Smooth muscle cell (in vitro differentiated cells): ENCODE measurements around the gene CXorf66. TPM values are rescaled to one million over a fixed set of nuclear protein-coding genes. Genes with fewer than 3 reads are reported as not detected.
"Not testable (repeated sequence)": the region's sequence is repeated elsewhere in the genome, so short reads cannot be mapped to it uniquely, and the experiment has no call there.

Source experiments
- DNase-seq: peaks from one replicate; lab custom pipeline; 2025; ENCODE audit not compliant: unreplicated experiment; lab: John Stamatoyannopoulos, UW
- H2AFZ ChIP-seq: fragments of 200-600 bp; sonication (generic); 2 replicates; pipeline ENCODE4 v1.6.0; 2016; ENCODE audit warnings: antibody characterized with exemption, low read depth, mild to moderate bottlenecking
- H3F3A ChIP-seq: fragments of 200-600 bp; sonication (generic); 2 replicates; pipeline ENCODE4 v1.6.0; 2017; ENCODE audit warnings: antibody characterized with exemption, low read depth
- H3K27ac ChIP-seq: fragments of 200-600 bp; sonication (generic); 2 replicates; pipeline ENCODE4 v1.5.1; 2016; ENCODE audit warnings: low read depth, mild to moderate bottlenecking
- H3K27me3 ChIP-seq: fragments of 200-600 bp; sonication (generic); 2 replicates; pipeline ENCODE4 v1.6.1; 2016; ENCODE audit warnings: low read depth, mild to moderate bottlenecking
- H3K36me3 ChIP-seq: fragments of 200-600 bp; sonication (generic); 2 replicates; pipeline ENCODE4 v1.5.1; 2016; ENCODE audit warnings: low read depth
- H3K4me1 ChIP-seq: fragments of 200-600 bp; sonication (generic); 2 replicates; pipeline ENCODE4 v1.5.1; 2016; ENCODE audit warnings: low read depth
- H3K4me2 ChIP-seq: fragments of 200-600 bp; sonication (generic); 2 replicates; pipeline ENCODE4 v1.6.0; 2016; ENCODE audit warnings: mild to moderate bottlenecking
- H3K4me3 ChIP-seq: fragments of 200-600 bp; sonication (generic); 2 replicates; pipeline ENCODE4 v1.5.1; 2016; ENCODE audit warnings: mild to moderate bottlenecking
- H3K79me2 ChIP-seq: fragments of 200-600 bp; sonication (generic); 2 replicates; pipeline ENCODE4 v1.6.0; 2016; ENCODE audit warnings: low read depth, mild to moderate bottlenecking
- H3K9ac ChIP-seq: fragments of 200-600 bp; sonication (generic); 2 replicates; pipeline ENCODE4 v1.6.0; 2016; ENCODE audit warnings: low read depth
- H3K9me3 ChIP-seq: fragments of 200-600 bp; sonication (generic); replicated peaks from 2 replicates; pipeline ENCODE4 v1.5.1; 2016; ENCODE audit warnings: low read depth
- H4K20me1 ChIP-seq: fragments of 200-600 bp; sonication (generic); 2 replicates; pipeline ENCODE4 v1.6.0; 2016; ENCODE audit warnings: low read depth
- WGBS: methylation state at CpG from one replicate; pipeline ENCODE4 v1.1.7; 2016; ENCODE audit warnings: low lambda C conversion rate; 5-methylcytosine and 5-hydroxymethylcytosine counted together
- polyA plus RNA-seq: library from polyadenylated mRNA; unstranded; fragments of >200 nt; fragmentation: Nextera tagmentation; extraction: Ambion mirVana; gene quantifications from 2 replicates; pipeline ENCODE4 v1.2.1, GENCODE V29; 2016
- total RNA-seq: library from RNA; depleted of rRNA; stranded (reverse); fragments of >200 nt; gene quantifications from 2 replicates; pipeline ENCODE4 v1.2.3, GENCODE V29; 2014
- TF ChIP-seq, protein P1 (sequence below): fragments of 200-600 bp; sonication (generic); IDR thresholded peaks from 2 replicates; pipeline ENCODE4 v1.5.1; 2017; ENCODE audit warnings: borderline replicate concordance, mild to moderate bottlenecking, antibody characterized with exemption; ENCODE audit not compliant: insufficient read depth, poor library complexity, severe bottlenecking

The CXorf66 gene
- total and polyA plus RNA-seq, 2 experiments from 2014 or later, result not detected

DNA sequence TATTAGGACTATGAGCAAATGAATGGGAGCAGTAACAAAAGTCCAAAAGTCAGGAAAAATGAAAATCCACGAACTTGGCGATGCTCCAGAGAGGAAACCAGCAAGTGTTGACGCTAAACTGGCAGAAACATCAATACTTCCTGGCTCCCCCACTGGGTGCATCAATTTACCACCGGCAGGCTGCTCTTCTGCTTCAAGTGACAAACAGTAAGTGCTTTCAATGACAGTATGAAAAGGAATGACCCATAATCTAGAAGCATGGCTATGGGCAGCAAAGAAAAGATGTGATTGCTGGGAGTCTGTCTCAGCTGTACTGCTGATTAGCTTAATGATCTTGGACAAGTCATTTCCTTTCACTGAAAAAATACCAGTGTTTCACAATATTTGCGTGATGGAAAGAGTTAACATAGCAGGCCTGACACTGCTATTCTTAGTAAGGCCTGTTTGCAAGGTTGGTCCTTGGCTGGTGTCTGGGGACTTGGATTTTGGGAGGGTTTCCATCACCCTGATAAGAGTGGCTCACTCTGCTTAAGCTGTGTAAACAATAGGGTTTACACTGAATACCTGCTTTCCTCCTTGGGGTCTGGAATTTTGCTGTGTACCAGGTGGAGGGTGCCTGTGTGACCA, 41.1 kb downstream of the CXorf66 start:
- Histone ChIP-seq H4K20me1 (peaks cover 40% of the 10 kb centered on the region), H3K36me3 (no peaks in the 10 kb centered on the region), H3K9ac (no peak overlapping the region), H3K4me1 (no peaks in the 10 kb centered on the region), H3K4me3 (no peak overlapping the region), H3K27me3 (no peaks in the 10 kb centered on the region), H3K4me2 (no peak overlapping the region), H3K27ac (no peak overlapping the region), H3K9me3 (no peaks in the 10 kb centered on the region), H3K79me2 (peaks cover 5% of the 10 kb centered on the region), H2AFZ (no peak overlapping the region), H3F3A (no peaks in the 10 kb centered on the region)
- DNase-seq, result no peak
- 63% methylated on average over 5 of the region's 5 CpGs for WGBS
- TF ChIP-seq, protein P1, sequence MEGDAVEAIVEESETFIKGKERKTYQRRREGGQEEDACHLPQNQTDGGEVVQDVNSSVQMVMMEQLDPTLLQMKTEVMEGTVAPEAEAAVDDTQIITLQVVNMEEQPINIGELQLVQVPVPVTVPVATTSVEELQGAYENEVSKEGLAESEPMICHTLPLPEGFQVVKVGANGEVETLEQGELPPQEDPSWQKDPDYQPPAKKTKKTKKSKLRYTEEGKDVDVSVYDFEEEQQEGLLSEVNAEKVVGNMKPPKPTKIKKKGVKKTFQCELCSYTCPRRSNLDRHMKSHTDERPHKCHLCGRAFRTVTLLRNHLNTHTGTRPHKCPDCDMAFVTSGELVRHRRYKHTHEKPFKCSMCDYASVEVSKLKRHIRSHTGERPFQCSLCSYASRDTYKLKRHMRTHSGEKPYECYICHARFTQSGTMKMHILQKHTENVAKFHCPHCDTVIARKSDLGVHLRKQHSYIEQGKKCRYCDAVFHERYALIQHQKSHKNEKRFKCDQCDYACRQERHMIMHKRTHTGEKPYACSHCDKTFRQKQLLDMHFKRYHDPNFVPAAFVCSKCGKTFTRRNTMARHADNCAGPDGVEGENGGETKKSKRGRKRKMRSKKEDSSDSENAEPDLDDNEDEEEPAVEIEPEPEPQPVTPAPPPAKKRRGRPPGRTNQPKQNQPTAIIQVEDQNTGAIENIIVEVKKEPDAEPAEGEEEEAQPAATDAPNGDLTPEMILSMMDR, result no peak

GRCh38 chrX:139921142-139921541, 44.2 kb downstream of the CXorf66 start:
- H3K4me2 ChIP-seq, H3K36me3 ChIP-seq, H2AFZ ChIP-seq, H3K4me1 ChIP-seq, H3K79me2 ChIP-seq, H3K9ac ChIP-seq, H3K27me3 ChIP-seq, H3K27ac ChIP-seq, DNase-seq, H3K9me3 ChIP-seq, H3K4me3 ChIP-seq, H3F3A ChIP-seq: not testable (repeated sequence)
- 67% methylated on average over 6 of the region's 6 CpGs for WGBS
- peaks cover 18% of the 10 kb centered on the region for H4K20me1 ChIP-seq

DNA sequence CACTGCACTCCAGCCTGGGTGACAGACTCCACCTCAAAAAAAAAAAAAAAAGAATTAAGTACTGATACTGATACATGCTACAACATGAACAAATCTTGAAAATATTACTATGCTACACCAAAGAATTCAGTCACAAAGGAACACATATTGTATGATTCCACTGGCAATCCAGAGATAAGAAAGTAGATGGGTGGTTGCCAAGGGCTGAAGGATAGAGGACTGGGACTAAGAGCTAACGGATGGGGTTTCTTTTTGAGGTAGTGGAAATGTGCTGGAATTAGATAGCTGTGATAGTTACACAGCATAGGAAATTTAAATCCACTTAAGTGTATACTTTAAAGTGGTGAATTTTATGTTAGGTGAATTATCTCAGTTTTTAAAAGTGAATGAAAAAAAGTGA, 45.0 kb downstream of the CXorf66 start:
- Histone ChIP-seq H3K79me2 (no peaks in the 10 kb centered on the region), H3K27me3 (no peaks in the 10 kb centered on the region), H3K36me3 (no peaks in the 10 kb centered on the region), H3K9me3 (no peaks in the 10 kb centered on the region), H4K20me1 (peaks cover 10% of the 10 kb centered on the region), H3K27ac (no peak overlapping the region), H3K4me1 (no peaks in the 10 kb centered on the region), H3K4me2 (no peak overlapping the region), H3K9ac (no peak overlapping the region), H3F3A (no peaks in the 10 kb centered on the region), H2AFZ (no peak overlapping the region), H3K4me3 (no peak overlapping the region)
- DNase-seq, result no peak
- 84% methylated on average over 1 of the region's 1 CpG for WGBS
- TF ChIP-seq, protein P1, result no peak

DNA sequence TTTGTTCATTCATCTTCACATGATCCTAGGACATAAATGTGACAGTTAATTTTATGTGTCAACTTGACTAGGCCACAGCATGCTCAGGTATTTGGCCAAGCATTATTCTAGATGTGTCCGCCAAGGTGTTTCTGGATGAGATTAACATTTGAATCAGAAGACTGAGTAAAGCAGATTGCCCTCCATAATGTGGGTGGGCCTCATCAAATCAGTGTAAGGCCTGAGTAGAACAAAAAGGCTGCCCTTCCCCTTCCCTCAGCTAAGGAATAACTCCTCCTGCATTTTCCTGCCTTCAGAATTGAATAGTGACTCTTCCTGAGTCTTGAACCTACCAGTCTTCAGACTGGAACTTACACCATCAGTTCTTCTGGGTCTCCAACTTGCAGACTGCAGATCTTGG, 50.9 kb downstream of the CXorf66 start:
- 82% methylated on average over 1 of the region's 1 CpG for WGBS

More for the DNA sequence above, 50.9 kb downstream of the CXorf66 start:
- H3K79me2 ChIP-seq, result no peaks in the 10 kb centered on the region
- H3F3A ChIP-seq, result no peaks in the 10 kb centered on the region
- TF ChIP-seq, protein P1, result no peak
- H3K36me3 ChIP-seq, result no peaks in the 10 kb centered on the region
- H2AFZ ChIP-seq, result no peak overlapping the region
- H3K4me2 ChIP-seq, result no peak overlapping the region
- H3K9me3 ChIP-seq, result no peaks in the 10 kb centered on the region
- H3K4me3 ChIP-seq, result no peak overlapping the region
- no peak overlapping the region for H3K9ac ChIP-seq
- DNase-seq, result no peak
- no peaks in the 10 kb centered on the region for H3K4me1 ChIP-seq
- no peaks in the 10 kb centered on the region for H3K27me3 ChIP-seq
- H3K27ac ChIP-seq, result no peak overlapping the region
- peaks cover 3% of the 10 kb centered on the region for H4K20me1 ChIP-seq
